Head of caudate nucleus (tissue), 42 donors: Measurements from ENCODE around the gene AOPEP.

Experiments used
- DNase-seq, 42 donors: peaks; one replicate each; pipeline versions ENCODE4 v3.0.0 to v3.0.0-alpha.2; 2020 to 2021; ENCODE audit warnings: mixed read lengths in 7 of 42
- intact Hi-C: fragments of 100-400 bp; cut with DNase I; formaldehyde crosslinking; loops from one replicate; pipeline ENCODE4 v1.15.0; 2022

Gene AOPEP

GRCh38 chr9:95127249-95128176, 401.0 kb downstream of the AOPEP start:
- DNase-seq = peak; percentile 86 to 96 (median 91)
- intact Hi-C loops = loop anchor here (2.0 to 5.0 kb wide), 2 partner anchors 340 to 447 kb away; no protein-coding TSS in a partner anchor

GRCh38 chr9:95128177-95128524, 401.7 kb downstream of the AOPEP start:
- no peak for DNase-seq
- intact Hi-C loops = loop anchor here (5.0 kb wide), 1 partner anchor 341 kb away; no protein-coding TSS in a partner anchor

- intact Hi-C loops = loop anchor here (5.0 kb wide), 1 partner anchor 342 kb away; no protein-coding TSS in a partner anchor
- DNase-seq = no peak
These were observed 403.2 kb downstream of the AOPEP start for GRCh38 chr9:95129476-95130291.

GRCh38 chr9:95130484-95130883, 404.0 kb downstream of the AOPEP start:
- intact Hi-C loops = no loop called here
- no peak for DNase-seq

- intact Hi-C loops = no loop called here
- peak; percentile 58 to 94 (median 84) for DNase-seq
These were observed 404.8 kb downstream of the AOPEP start for GRCh38 chr9:95131023-95131943.

GRCh38 chr9:95132366-95133324, 406.1 kb downstream of the AOPEP start:
- no peak for DNase-seq
- intact Hi-C loops = no loop called here

GRCh38 chr9:95133325-95133705, 406.8 kb downstream of the AOPEP start:
- intact Hi-C loops = no loop called here
- no peak for DNase-seq

GRCh38 chr9:95134457-95134881, 408.0 kb downstream of the AOPEP start:
- no peak for DNase-seq
- intact Hi-C loops = no loop called here

- DNase-seq = no peak
- intact Hi-C loops = no loop called here
These were observed 409.3 kb downstream of the AOPEP start for GRCh38 chr9:95135756-95136155.
